Nephron progenitor cell (in vitro differentiated cells): Measurements from ENCODE around the gene ATAD3A.
"Not testable (repeated sequence)": the region's sequence is repeated elsewhere in the genome, so short reads cannot be mapped to it uniquely, and the experiment has no call there.

ENCODE experiments used
- DNase-seq: peaks from one replicate; pipeline ENCODE4 v3.0.0; 2021
- H3K27ac Mint-ChIP-seq: 2 replicates; pipeline ENCODE4 v1.8.0; 2021; ENCODE audit warnings: mild to moderate bottlenecking, moderate library complexity, mixed read lengths
- H3K27me3 Mint-ChIP-seq: 2 replicates; pipeline ENCODE4 v1.8.0; 2021; ENCODE audit warnings: mild to moderate bottlenecking, low read depth, mixed read lengths; ENCODE audit not compliant: poor library complexity
- H3K36me3 Mint-ChIP-seq: 2 replicates; pipeline ENCODE4 v1.8.0; 2021; ENCODE audit warnings: low read depth, mixed read lengths
- H3K4me1 Mint-ChIP-seq: 2 replicates; pipeline ENCODE4 v1.8.0; 2021; ENCODE audit warnings: mixed read lengths
- H3K4me3 Mint-ChIP-seq: 2 replicates; pipeline ENCODE4 v1.8.0; 2021; ENCODE audit warnings: mild to moderate bottlenecking, moderate library complexity, mixed read lengths
- H3K9me3 Mint-ChIP-seq: 2 replicates; pipeline ENCODE4 v1.8.0; 2021; ENCODE audit warnings: mild to moderate bottlenecking, moderate library complexity, mixed read lengths
- CTCF ChIP-seq: fragments of 200-600 bp; sonication (generic); IDR thresholded peaks from 2 replicates; pipeline ENCODE4 v1.5.0; 2021; ENCODE audit warnings: antibody characterized with exemption

ATAD3A gene

GRCh38 chr1:1531947-1532346 lies 20.0 kb downstream of the ATAD3A start:
- no peak for TF ChIP-seq CTCF
- no peak for DNase-seq
- H3K9me3 Mint-ChIP-seq, result peaks cover 22% of the 10 kb centered on the region
- H3K36me3 Mint-ChIP-seq, result peaks cover 49% of the 10 kb centered on the region
- H3K4me3 Mint-ChIP-seq, result no peak overlapping the region
- no peaks in the 10 kb centered on the region for H3K4me1 Mint-ChIP-seq
- H3K27ac Mint-ChIP-seq, result no peak overlapping the region
- no peaks in the 10 kb centered on the region for H3K27me3 Mint-ChIP-seq

- not testable (repeated sequence) for H3K4me1 Mint-ChIP-seq, DNase-seq, H3K27me3 Mint-ChIP-seq, H3K27ac Mint-ChIP-seq, H3K4me3 Mint-ChIP-seq
- peaks cover 22% of the 10 kb centered on the region for H3K9me3 Mint-ChIP-seq
- peaks cover 39% of the 10 kb centered on the region for H3K36me3 Mint-ChIP-seq
Observed at GRCh38 chr1:1533176-1533893, 21.4 kb downstream of the ATAD3A start.

GRCh38 chr1:1533894-1534291 lies 21.9 kb downstream of the ATAD3A start:
- not testable (repeated sequence) for H3K27me3 Mint-ChIP-seq, DNase-seq, H3K4me3 Mint-ChIP-seq, H3K4me1 Mint-ChIP-seq, H3K27ac Mint-ChIP-seq
- peaks cover 22% of the 10 kb centered on the region for H3K9me3 Mint-ChIP-seq
- H3K36me3 Mint-ChIP-seq, result peaks cover 37% of the 10 kb centered on the region

GRCh38 chr1:1534401-1535154 lies 22.6 kb downstream of the ATAD3A start:
- H3K9me3 Mint-ChIP-seq, result peaks cover 22% of the 10 kb centered on the region
- no peak overlapping the region for H3K4me3 Mint-ChIP-seq
- peaks cover 32% of the 10 kb centered on the region for H3K36me3 Mint-ChIP-seq
- H3K27me3 Mint-ChIP-seq, result no peaks in the 10 kb centered on the region
- peaks cover 6% of the 10 kb centered on the region for H3K4me1 Mint-ChIP-seq
- TF ChIP-seq CTCF, result no peak
- no peak for DNase-seq
- no peak overlapping the region for H3K27ac Mint-ChIP-seq

- Mint-ChIP-seq H3K27ac (no peak overlapping the region), H3K36me3 (peaks cover 24% of the 10 kb centered on the region), H3K27me3 (no peaks in the 10 kb centered on the region), H3K9me3 (peaks cover 14% of the 10 kb centered on the region), H3K4me3 (no peak overlapping the region), H3K4me1 (peaks cover 6% of the 10 kb centered on the region)
- TF ChIP-seq CTCF, result no peak
- DNase-seq, result no peak
Observed at GRCh38 chr1:1535201-1536018, 23.4 kb downstream of the ATAD3A start.

- Mint-ChIP-seq H3K27ac (peak overlapping the region; percentile 29), H3K4me1 (peaks cover 6% of the 10 kb centered on the region), H3K36me3 (peaks cover 17% of the 10 kb centered on the region), H3K9me3 (peaks cover 8% of the 10 kb centered on the region), H3K27me3 (no peaks in the 10 kb centered on the region), H3K4me3 (no peak overlapping the region)
- DNase-seq, result no peak
- no peak for TF ChIP-seq CTCF
Observed at GRCh38 chr1:1536019-1536937, 24.3 kb downstream of the ATAD3A start.
